ENCODE data around the gene TCF12.

Gene TCF12

GRCh38 chr15:57297630-57298029 is 379.2 kb downstream of the TCF12 start:
- DNase-seq (ENCODE audit: low read depth): no peak

- DNase-seq (ENCODE audit: low read depth): peak; percentile 34
Observed at GRCh38 chr15:57298204-57298603, 379.8 kb downstream of the TCF12 start.

DNA sequence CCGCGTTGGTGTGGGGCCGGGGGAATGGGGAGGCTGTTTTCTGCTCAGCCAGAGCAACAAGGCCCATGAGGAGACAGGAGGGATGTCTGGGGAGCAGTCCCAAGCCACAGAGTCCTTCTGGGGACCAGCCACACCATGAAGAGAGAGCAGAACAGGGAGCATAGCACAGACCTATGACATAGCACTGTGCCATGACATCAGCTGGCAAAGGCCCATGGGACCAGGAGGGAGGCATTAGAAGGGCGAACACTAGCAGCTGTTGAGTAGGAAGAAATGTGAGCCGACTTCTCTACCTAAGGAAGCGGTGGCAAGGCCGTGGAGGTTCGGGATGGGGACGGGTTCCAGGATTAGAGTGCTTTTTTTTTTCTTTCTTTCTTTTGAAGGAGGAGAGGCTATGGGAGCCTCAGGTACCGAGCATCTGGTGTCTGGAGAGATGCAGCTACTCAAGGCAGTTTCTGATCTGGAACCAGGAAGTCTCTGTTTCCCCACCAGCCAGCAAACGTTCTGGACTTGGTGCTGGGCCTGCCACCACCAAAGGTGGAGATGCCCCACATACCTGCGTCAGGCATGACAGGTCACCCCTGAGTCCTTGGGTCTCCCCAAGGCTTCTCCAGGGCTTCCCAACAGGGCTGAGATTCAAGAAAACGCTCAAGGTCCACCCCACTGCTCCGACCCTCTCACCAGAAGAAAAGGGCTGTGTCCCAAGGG is 380.6 kb downstream of the TCF12 start:
- DNase-seq (ENCODE audit: low read depth): no peak

- no peak for DNase-seq (ENCODE audit: low read depth)
Observed at GRCh38 chr15:57301307-57301706, 382.9 kb downstream of the TCF12 start.

DNA sequence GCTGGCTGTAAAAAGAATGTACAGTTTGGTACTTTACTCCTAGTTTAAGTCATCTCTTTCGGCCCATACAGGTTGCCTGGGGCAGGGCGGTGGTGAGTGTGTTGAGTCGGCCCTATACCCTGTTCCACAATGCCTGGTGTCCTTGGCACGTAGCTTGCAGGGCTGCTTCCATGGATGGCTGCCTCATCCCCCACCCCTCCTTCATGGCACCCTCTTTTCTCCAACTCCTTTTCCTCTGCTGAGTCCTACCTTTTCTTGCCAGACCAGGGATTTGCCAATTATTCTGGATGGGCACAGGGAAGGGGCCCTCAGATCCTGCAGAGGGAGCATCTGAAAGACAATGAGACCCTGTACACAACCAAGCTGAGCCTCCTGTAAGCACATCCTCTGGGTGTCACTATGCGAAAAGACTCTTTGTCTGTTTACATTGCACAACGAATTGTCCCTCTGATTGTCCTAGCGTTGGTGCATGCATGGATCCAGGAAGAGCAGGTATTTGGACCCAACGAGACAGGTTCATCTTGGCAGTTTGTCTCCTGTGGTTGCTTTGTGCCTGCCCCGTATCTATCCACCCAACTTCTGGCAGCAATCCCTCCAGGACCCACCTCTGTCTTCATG is 384.3 kb downstream of the TCF12 start:
- DNase-seq (ENCODE audit: low read depth): no peak

DNA sequence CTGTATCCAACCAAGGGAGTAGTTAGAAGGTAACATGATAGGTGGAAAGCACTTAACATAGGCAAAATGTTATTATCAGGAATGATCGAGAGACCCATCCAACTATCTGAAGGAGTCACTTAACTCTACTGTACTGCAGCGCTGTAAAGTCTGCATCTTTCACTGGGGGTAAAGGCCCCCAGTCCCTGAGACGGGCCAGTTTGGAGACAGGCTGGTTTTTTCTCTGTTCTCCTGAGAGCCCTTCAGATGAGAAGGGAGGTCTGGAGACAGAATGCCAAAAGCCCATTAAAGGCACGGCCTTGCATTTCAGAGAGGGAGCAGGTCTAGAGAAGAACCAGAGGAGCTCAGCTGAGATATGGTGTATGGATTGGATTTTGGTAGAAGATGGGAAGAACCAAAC is 386.6 kb downstream of the TCF12 start:
- DNase-seq (ENCODE audit: low read depth): no peak

DNA sequence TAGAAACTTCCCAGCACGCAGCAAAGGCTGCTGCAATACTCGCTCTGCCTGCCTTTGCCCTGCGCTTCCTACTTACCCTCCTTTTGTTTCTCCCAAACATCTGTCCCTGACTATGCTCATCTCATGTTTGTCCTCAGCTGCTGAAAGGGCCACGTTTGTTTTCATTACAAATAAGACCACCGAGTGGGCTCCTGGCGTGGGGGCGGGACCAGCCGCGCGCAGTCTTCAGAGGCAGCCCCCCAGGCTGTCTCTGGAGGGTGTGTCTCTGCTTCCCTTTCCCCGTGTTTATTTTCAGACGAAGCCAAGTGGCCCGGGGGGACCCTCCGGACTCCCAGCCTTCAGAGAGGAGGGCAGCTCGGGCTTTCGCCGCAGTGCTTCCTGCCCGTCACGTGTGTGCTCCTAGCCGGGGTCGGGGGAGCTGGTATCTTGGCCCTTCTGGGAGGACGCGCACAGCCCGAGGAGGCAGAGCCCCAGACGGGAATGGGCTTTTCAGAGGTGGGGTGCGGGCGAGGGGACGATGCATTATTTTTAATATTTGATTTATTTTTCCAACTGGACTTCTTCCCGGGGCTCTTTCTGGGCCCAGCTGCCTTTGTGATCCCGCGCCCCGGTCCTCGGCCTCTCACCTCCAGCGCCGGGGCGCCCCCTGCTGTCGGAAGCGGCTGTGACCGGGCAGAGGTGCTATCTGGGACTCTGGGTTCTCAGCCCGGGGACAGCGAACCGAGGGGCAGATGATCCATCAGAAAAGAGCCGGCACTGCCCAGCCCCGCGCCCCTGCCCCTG is 387.9 kb downstream of the TCF12 start:
- peak; percentile 60 for DNase-seq (ENCODE audit: low read depth)

- DNase-seq (ENCODE audit: low read depth): no peak
Observed at GRCh38 chr15:57306944-57307411, 388.5 kb downstream of the TCF12 start.

DNA sequence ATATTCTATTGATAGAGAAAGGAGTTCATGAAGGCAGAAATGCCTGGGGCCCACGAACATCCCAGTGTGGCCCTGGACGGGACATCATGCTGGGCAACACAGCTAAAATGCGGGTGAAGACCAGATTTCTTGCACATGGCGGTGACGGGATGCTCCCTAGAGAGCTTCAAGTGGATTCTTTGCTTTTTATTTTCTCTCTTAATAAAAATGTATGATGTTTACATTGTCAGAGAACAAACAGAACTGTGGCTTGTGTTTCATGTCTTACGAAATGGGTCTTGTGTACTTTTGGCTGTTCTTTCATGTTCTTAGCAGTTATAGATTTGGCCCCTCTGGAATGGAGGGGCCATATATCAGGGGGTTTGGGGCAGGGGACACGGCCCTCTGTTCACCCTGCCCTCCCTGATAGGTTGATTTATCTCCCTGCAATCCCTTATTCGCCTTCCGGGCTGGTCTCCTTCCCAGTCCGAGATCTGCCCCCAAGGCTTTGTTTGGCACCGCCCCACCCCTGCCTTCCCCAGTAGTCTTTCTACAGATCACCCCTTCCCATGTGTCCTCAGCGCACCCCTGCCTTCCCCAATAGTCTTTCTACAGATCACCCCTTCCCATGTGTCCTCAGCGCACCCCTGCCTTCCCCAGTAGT is 389.2 kb downstream of the TCF12 start:
- no peak for DNase-seq (ENCODE audit: low read depth)

DNA sequence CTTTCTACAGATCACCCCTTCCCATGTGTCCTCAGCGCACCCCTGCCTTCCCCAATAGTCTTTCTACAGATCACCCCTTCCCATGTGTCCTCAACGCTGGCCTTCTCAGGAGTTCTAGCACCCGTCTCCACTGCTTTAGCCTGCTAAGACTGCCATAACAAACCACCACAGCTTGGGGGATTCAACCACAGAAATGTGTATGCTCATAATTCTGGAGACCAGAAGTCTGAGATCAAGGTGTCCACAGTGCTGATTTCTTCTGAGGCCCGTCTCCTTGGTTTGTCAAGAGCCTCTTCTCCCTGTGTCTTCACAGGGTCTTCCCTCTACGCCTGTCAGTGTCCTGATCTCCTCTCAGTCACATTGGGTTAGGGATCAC is 389.7 kb downstream of the TCF12 start:
- DNase-seq (ENCODE audit: low read depth): peak; percentile 26

DNA sequence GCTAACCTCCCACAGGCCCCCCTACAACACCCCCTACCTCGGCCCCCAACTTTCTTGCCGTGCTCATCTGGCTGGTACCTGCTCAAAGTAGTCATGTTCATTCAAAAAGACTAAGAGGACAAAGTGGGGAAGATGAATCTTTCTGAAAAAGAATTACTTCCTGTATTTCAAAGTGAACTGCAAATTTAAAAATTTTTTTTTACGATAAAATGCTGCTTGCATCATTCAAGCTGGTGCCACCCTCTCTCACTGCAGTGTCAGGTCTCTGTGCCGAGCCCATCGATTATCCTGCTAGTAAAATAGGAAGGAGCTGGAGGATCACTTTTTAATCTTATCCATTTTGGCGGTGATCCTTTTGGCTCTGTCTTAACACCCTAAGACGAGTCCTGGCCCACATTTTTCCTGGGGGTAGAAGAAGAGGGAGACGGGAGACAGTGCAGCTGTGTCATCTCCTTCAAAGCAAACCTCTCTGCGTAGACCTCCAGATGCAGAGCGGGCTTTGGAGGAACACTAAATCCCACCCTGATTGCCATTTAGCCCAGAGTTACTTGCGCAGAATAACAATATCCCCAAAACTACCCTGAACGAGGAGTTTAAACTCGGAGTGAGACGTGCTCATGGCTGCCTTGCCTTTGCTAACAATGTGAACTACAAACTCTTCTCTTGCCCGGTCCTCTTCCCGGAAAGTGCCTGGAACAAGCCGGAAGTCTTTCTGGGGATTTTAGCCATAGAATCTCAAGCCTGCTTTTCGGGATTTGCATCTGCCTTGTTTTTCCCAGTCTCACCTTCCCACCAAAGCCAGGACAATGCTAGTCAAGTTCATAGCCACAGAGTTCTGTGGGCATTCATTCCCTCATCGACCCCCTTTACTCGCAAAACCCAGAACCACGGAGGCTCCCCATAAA is 391.7 kb downstream of the TCF12 start:
- DNase-seq (ENCODE audit: low read depth): no peak

DNA sequence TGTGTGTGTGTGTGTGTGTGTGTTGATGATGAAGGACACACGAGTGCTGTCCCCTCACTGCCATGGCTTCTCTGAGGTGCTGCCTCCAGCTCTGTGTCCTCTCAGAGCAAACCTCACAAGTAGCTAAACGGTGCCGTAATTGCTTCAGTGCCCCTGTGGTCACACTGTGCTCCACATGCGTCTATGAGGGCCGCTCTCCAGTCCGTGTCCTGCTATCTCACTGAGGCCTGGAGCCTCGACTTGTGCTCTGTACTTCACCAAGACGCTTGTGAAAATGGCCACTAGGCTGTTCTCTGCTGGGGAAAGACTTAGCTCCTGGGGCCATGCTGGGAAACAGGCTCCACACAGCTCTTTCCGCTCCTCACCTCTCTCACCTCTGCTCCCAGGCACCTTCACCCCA is 392.4 kb downstream of the TCF12 start:
- DNase-seq (ENCODE audit: low read depth): no peak

- no peak for DNase-seq (ENCODE audit: low read depth)
Observed at GRCh38 chr15:57312006-57312317, 393.5 kb downstream of the TCF12 start.

DNA sequence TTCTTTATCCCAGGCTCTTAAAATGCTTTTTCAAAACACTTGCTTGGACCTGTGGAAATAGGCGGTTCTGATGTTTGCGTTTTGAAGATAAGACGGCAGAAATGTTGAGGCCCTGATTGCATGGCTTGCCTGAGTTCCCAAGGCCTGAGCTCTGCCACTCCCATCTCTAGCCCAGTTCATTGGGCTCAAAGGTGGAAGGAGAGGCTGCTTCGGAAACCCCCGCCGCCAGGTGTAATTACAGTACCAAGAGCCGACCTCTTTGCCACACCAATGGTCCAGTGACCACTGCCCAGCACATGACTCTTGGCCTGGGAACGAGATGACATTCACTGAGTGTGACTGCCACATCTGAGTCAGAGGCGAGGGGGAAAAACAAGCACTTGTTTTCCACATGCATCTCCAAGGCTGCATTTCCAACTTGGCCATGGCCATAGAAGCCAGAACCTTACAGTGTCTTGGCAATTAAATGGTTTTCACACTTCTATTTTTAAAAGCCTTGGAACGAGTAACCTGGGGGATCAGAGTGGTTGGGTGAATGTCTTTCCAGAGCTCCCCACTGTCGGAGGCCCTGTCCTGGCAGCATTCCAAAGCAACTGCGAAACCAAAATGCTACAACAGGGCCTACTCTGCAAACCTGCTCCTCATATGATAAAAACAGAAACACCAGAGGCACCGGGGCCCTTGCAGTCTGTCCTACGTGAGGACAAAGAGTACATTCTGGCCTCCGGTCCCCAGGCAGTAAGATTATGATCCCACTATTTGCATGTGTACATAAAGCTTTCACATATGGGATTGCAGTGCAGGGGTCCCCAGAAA is 394.1 kb downstream of the TCF12 start:
- peak; percentile 29 for DNase-seq (ENCODE audit: low read depth)

GRCh38 chr15:57313134-57313483 is 394.7 kb downstream of the TCF12 start:
- no peak for DNase-seq (ENCODE audit: low read depth)

GRCh38 chr15:57314221-57314620 is 395.8 kb downstream of the TCF12 start:
- no peak for DNase-seq (ENCODE audit: low read depth)

- no peak for DNase-seq (ENCODE audit: low read depth)
Observed at GRCh38 chr15:57316451-57316850, 398.0 kb downstream of the TCF12 start.

DNA sequence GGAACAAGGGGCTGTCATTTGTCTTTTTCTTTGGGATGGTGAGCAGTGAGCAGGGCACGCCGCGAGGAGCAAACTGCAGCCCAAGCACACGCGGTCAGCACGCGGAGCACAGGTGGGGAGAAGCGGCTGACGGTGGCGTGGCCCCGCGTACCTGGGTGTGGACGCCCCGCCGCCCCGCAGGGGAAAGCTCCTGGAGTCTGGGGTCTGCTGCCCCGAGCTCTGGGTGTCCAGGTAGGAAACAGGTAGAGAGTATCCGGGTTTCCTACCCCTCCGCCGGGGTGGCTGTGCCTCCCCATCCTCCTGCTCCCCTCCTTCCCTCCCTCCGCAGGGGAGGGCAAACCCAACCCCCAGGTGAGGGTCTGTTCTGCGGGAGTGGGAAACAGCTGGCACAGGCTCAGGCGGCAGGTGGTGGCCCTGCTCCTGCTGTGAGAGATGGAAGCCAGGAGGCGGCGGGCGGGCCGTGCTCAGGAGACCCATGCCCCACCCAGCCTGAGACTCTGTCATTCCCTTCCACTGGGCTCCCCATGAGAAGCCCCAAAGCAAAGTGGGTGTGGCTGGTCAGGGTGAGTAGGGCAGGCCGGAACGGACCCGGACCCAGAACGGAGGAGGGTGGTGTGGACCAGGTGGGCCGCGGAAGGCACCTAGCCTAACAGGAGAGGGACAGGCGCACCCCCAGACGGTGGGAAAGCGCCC is 400.9 kb downstream of the TCF12 start:
- no peak for DNase-seq (ENCODE audit: low read depth)

DNA sequence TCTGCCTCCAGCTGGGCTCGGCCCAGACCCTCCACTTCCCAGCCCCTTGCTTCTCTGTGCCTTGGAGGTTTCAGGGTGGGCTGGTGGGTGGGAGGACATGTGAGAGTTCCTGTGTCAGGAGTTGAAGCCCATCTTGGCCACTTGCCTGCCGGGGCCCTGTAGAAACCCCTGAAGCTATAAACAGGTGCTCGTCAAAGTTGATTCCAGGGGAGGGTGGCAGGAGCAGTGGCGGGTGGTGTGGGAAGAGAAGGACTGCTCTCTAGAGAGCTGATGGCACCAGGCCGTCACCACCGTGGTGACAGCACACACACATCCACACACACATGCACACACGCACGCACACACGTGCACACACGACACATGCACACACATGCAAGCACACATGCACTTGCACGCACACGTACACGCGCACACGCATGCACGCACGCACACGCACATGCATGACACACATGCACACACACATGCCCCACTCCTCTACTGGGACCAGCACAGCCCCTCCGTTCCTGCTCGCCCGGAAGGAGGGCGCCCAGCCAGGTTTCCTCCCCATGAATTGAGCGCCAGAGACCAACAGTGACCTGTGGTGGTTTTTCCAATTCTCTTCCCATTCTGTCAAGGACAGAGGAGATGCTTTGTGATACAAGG is 401.6 kb downstream of the TCF12 start:
- DNase-seq (ENCODE audit: low read depth): no peak
